ENCODE data around the gene WBP2.

GRCh38 chr17:75898791-75899190 lies 43.7 kb upstream of the WBP2 start:
- TF ChIP-seq CTCF (IDR thresholded peaks at IDR 0.05) (no peak), POLR2A (IDR thresholded peaks at IDR 0.05) (no peak)
